Esophagus squamous epithelium (tissue), 4 donors: ENCODE results near the gene ADGRG1.
"Not testable (repeated sequence)": the region's sequence is repeated elsewhere in the genome, so short reads cannot be mapped to it uniquely, and the experiment has no call there.

Experiments
- CTCF ChIP-seq, 6 experiments: fragments of 450-650 bp in 4 of 6; fragments of 200-600 bp in 2 of 6; sonication (generic) in 2 of 6; IDR thresholded peaks; one replicate each; pipeline ENCODE4 v1.5.1; 2016 to 2019; ENCODE audit warnings: antibody characterized with exemption in 6 of 6, mild to moderate bottlenecking in 4 of 6, moderate library complexity in 4 of 6
- POLR2A ChIP-seq, 4 donors: fragments of 450-650 bp; IDR thresholded peaks; one replicate each; pipeline ENCODE4 v1.6.1; 2017; ENCODE audit warnings: antibody characterized with exemption in 4 of 4, mild to moderate bottlenecking in 4 of 4, moderate library complexity in 3 of 4

GRCh38 chr16:57712569-57712968 is 84.1 kb downstream of the ADGRG1 start:
- not testable (repeated sequence) for TF ChIP-seq CTCF, POLR2A (IDR thresholded peaks at IDR 0.05)
